GM12878 (cell line): Measurements from ENCODE around the gene CGAS. TPM values are rescaled to one million over a fixed set of nuclear protein-coding genes. Genes with fewer than 3 reads are reported as not detected.
A peak's percentile ranks its signal among the peaks of the same experiment; 100 is the strongest.

Source experiments
- BHLHE40 ChIP-seq, 2 experiments: fragments of 450-650 bp in 1 of 2; IDR thresholded peaks; 2 replicates each; pipeline ENCODE4 v1.6.1; 2011 to 2017; ENCODE audit warnings: low read depth in 2 of 2, borderline replicate concordance in 1 of 2, improper control_type of control experiment in 1 of 2, low read length in 1 of 2, mild to moderate bottlenecking in 1 of 2
- CHD1 ChIP-seq: IDR thresholded peaks from 2 replicates; pipeline ENCODE4 v1.6.1; 2012; ENCODE audit warnings: low read depth, low read length, improper control_type of control experiment
- CHD2 ChIP-seq: IDR thresholded peaks from 2 replicates; pipeline ENCODE4 v1.6.1; 2011; ENCODE audit warnings: low read depth, low read length, improper control_type of control experiment, borderline replicate concordance
- EED ChIP-seq: sonication (generic); IDR thresholded peaks from 2 replicates; pipeline ENCODE4 v1.6.1; 2016; ENCODE audit warnings: antibody characterized with exemption, low read depth
- FOXM1 ChIP-seq: IDR thresholded peaks from 2 replicates; pipeline ENCODE4 v1.6.1; 2012; ENCODE audit warnings: low read depth, mild to moderate bottlenecking, inconsistent platforms, low read length, moderate library complexity
- HDAC2 ChIP-seq: fragments of 200-600 bp; sonication (generic); IDR thresholded peaks from 2 replicates; pipeline ENCODE4 v1.6.1; 2017
- IKZF1 ChIP-seq: fragments of 450-650 bp; conservative IDR thresholded peaks from 2 replicates; pipeline ENCODE4 v1.6.1; 2017; ENCODE audit warnings: antibody characterized with exemption, mild to moderate bottlenecking
- IRF4 ChIP-seq: IDR thresholded peaks from 2 replicates; pipeline ENCODE4 v1.6.1; 2011; ENCODE audit warnings: low read depth, low read length
- KLF5 ChIP-seq: fragments of 450-650 bp; IDR thresholded peaks from 2 replicates; pipeline ENCODE4 v1.6.1; 2014; ENCODE audit warnings: mild to moderate bottlenecking; ENCODE audit not compliant: partially characterized antibody
- LARP7 ChIP-seq: fragments of 450-650 bp; IDR thresholded peaks from 2 replicates; pipeline ENCODE4 v1.6.1; 2017; ENCODE audit warnings: mild to moderate bottlenecking
- NBN ChIP-seq: fragments of 450-650 bp; IDR thresholded peaks from 2 replicates; pipeline ENCODE4 v1.6.1; 2016
- NFYB ChIP-seq: IDR thresholded peaks from 2 replicates; pipeline ENCODE4 v1.6.1; 2011; ENCODE audit warnings: low read depth, mild to moderate bottlenecking, low read length, improper control_type of control experiment, moderate library complexity; ENCODE audit not compliant: insufficient read depth
- NR2C1 ChIP-seq: fragments of 450-650 bp; IDR thresholded peaks from 2 replicates; pipeline ENCODE4 v1.6.1; 2017; ENCODE audit warnings: antibody characterized with exemption, mild to moderate bottlenecking, moderate library complexity
- PAX8 ChIP-seq: fragments of 450-650 bp; IDR thresholded peaks from 2 replicates; pipeline ENCODE4 v1.6.1; 2017; ENCODE audit warnings: mild to moderate bottlenecking, moderate library complexity
- RUNX3 ChIP-seq: IDR thresholded peaks from 2 replicates; pipeline ENCODE4 v1.6.1; 2012; ENCODE audit warnings: low read length, inconsistent platforms
- SIX5 ChIP-seq: IDR thresholded peaks from 2 replicates; pipeline ENCODE4 v1.6.1; 2011; ENCODE audit warnings: mild to moderate bottlenecking, low read depth, low read length, moderate library complexity; ENCODE audit not compliant: severe bottlenecking
- SP1 ChIP-seq: IDR thresholded peaks from one replicate; pipeline ENCODE4 v1.6.1; 2011; ENCODE audit warnings: low read depth, low read length
- SPI1 ChIP-seq: IDR thresholded peaks from 2 replicates; pipeline ENCODE4 v1.6.1; 2011; ENCODE audit warnings: low read depth, mild to moderate bottlenecking, low read length, moderate library complexity, borderline replicate concordance; ENCODE audit not compliant: insufficient read depth
- SREBF2 ChIP-seq: IDR thresholded peaks from 2 replicates; pipeline ENCODE4 v1.6.1; 2012; ENCODE audit warnings: mild to moderate bottlenecking, low read length
- SUPT20H ChIP-seq: IDR thresholded peaks from 2 replicates; pipeline ENCODE4 v1.6.1; 2011; ENCODE audit warnings: low read depth, mild to moderate bottlenecking, low read length, moderate library complexity, borderline replicate concordance; ENCODE audit not compliant: control insufficient read depth
- TAF1 ChIP-seq: IDR thresholded peaks from 2 replicates; pipeline ENCODE4 v1.6.1; 2011; ENCODE audit warnings: mild to moderate bottlenecking, low read depth, low read length, borderline replicate concordance
- YBX1 ChIP-seq: fragments of 450-650 bp; IDR thresholded peaks from 2 replicates; pipeline ENCODE4 v1.6.1; 2016; ENCODE audit warnings: antibody characterized with exemption
- YY1 ChIP-seq: IDR thresholded peaks from 2 replicates; pipeline ENCODE4 v1.6.1; 2011; ENCODE audit warnings: low read depth, mild to moderate bottlenecking, low read length
- ZNF207 ChIP-seq: fragments of 450-650 bp; IDR thresholded peaks from 2 replicates; pipeline ENCODE4 v1.6.1; 2014; ENCODE audit warnings: antibody characterized with exemption, mild to moderate bottlenecking, borderline replicate concordance
- ZNF24 ChIP-seq: fragments of 450-650 bp; IDR thresholded peaks from 2 replicates; pipeline ENCODE4 v1.6.1; 2017; ENCODE audit warnings: antibody characterized with exemption, mild to moderate bottlenecking
- ZSCAN29 ChIP-seq: fragments of 450-650 bp; IDR thresholded peaks from 2 replicates; pipeline ENCODE4 v1.6.1; 2017; ENCODE audit warnings: mild to moderate bottlenecking, moderate library complexity
- polyA plus RNA-seq, 11 experiments: library from polyadenylated mRNA; depleted of rRNA in 4 of 11; unstranded in 6 of 11; stranded (reverse) in 5 of 11; fragments of >200 nt; fragmentation: Nextera tagmentation in 4 of 11; fragmentation: Illumina TruSeq in 1 of 11; extraction: Ambion mirVana in 4 of 11; extraction: Trizol in 1 of 11; gene quantifications; 1 replicate in 1 of 11; 2 replicates in 10 of 11; pipeline versions ENCODE4 v1.2.1 to v1.2.3, GENCODE V29; 2011 to 2016; ENCODE audit warnings: inconsistent platforms in 2 of 11, missing spikeins in 2 of 11, low read depth in 1 of 11
- total RNA-seq, 4 experiments: library from RNA; depleted of rRNA in 3 of 4; stranded (reverse); fragments of >200 nt in 3 of 4; fragmentation: Illumina TruSeq in 1 of 4; extraction: Trizol in 1 of 4; gene quantifications; 2 replicates each; pipeline versions ENCODE4 v1.2.1 to v1.2.3, GENCODE V29; 2013 to 2021
- TF ChIP-seq, protein P1 (sequence below): IDR thresholded peaks from 2 replicates; pipeline ENCODE4 v1.6.1; 2012; ENCODE audit warnings: low read depth, low read length, improper control_type of control experiment
- TF ChIP-seq, protein P2 (sequence below): fragments of 450-650 bp; conservative IDR thresholded peaks from 2 replicates; pipeline ENCODE4 v1.6.1; 2017; ENCODE audit warnings: mild to moderate bottlenecking, moderate library complexity
- TF ChIP-seq, protein P3 (sequence below): fragments of 450-650 bp; IDR thresholded peaks from 2 replicates; pipeline ENCODE4 v1.6.1; 2017; ENCODE audit warnings: low read depth, mild to moderate bottlenecking, moderate library complexity

CGAS gene
- total and polyA plus RNA-seq, 10 of the 15 experiments (the other 5 are each of a cell fraction or from before 2014, with no cell fraction given) = 4.7 to 30.2 (median 22.1) TPM

DNA sequence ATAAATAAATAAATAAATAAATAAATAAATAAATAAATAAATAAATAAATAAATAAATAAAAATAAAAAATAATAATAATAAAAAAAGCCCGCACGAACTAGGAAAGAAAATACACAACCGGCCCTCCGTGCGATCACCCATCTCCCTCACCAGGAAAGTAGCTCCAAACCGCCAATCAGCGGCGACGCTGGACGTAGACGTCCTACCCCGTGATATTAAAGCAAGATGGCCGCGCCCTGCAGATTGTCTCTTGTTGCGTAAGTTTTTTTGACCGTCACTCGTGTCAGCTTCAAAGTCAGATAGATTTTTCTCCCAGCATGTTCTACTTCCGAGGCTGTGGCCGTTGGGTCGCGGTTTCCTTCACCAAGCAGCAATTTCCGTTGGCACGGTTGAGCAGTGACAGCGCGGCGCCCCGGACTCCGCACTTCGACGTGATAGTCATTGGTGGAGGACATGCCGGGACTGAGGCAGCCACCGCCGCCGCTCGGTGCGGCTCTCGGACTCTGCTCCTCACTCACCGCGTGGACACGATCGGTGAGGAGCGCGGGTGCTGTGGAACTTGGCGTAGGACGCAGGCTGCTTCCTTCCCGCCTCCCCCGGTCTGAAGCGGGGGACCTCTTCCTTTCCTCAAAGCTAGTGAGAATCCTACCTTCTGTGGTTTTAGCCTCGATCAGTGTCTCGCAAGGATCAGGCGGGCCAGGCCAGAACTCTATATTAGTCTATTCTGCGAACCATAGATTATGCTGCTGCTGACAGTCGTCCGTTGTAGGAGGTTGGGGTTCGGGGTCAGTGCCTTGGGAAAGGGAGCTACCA is 9.6 kb upstream of the CGAS start, which contains the start of gene MTO1 (continued):
- TF ChIP-seq SPI1 (no peak), IKZF1 (peak; percentile 74), KLF5 (no peak), EED (peak; percentile 51; the same call in 1 of the 2 replicates), NR2C1 (peak; percentile 14; the same call in 1 of the 2 replicates), SUPT20H (no peak), RUNX3 (peak; percentile 69), NBN (peak; percentile 65; the same call in 1 of the 2 replicates), SREBF2 (no peak), CHD1 (peak; percentile 76; the same call in 1 of the 2 replicates), ZNF24 (no peak), TAF1 (peak; percentile 91), CHD2 (no peak), PAX8 (peak; percentile 64; the same call in 1 of the 2 replicates), ZNF207 (peak; percentile 38; the same call in 1 of the 2 replicates), BHLHE40 (IDR thresholded peaks at IDR 0.05; ENCODE audit: borderline replicate concordance in 1 of 2, low read depth in 2 of 2, low read length in 1 of 2) (peak in 1 of 2 experiments; percentile 4; a peak in 1 of 4 replicates), YBX1 (no peak), LARP7 (peak; percentile 72; the same call in 1 of the 2 replicates), ZSCAN29 (no peak), IRF4 (0 out of 2 replicates have a peak, but pooled peaks have one; percentile 13), SIX5 (no peak), HDAC2 (0 out of 2 replicates have a peak, but pooled peaks have one; percentile 52), FOXM1 (0 out of 2 replicates have a peak, but pooled peaks have one; percentile 9), NFYB (peak; percentile 82), SP1 (peak; percentile 66), YY1 (peak; percentile 99)
- TF ChIP-seq, protein P1, sequence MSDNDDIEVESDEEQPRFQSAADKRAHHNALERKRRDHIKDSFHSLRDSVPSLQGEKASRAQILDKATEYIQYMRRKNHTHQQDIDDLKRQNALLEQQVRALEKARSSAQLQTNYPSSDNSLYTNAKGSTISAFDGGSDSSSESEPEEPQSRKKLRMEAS = peak; percentile 30; the same call in 1 of the 2 replicates
- TF ChIP-seq, protein P2, sequence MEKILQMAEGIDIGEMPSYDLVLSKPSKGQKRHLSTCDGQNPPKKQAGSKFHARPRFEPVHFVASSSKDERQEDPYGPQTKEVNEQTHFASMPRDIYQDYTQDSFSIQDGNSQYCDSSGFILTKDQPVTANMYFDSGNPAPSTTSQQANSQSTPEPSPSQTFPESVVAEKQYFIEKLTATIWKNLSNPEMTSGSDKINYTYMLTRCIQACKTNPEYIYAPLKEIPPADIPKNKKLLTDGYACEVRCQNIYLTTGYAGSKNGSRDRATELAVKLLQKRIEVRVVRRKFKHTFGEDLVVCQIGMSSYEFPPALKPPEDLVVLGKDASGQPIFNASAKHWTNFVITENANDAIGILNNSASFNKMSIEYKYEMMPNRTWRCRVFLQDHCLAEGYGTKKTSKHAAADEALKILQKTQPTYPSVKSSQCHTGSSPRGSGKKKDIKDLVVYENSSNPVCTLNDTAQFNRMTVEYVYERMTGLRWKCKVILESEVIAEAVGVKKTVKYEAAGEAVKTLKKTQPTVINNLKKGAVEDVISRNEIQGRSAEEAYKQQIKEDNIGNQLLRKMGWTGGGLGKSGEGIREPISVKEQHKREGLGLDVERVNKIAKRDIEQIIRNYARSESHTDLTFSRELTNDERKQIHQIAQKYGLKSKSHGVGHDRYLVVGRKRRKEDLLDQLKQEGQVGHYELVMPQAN = peak; percentile 83
- TF ChIP-seq, protein P3, sequence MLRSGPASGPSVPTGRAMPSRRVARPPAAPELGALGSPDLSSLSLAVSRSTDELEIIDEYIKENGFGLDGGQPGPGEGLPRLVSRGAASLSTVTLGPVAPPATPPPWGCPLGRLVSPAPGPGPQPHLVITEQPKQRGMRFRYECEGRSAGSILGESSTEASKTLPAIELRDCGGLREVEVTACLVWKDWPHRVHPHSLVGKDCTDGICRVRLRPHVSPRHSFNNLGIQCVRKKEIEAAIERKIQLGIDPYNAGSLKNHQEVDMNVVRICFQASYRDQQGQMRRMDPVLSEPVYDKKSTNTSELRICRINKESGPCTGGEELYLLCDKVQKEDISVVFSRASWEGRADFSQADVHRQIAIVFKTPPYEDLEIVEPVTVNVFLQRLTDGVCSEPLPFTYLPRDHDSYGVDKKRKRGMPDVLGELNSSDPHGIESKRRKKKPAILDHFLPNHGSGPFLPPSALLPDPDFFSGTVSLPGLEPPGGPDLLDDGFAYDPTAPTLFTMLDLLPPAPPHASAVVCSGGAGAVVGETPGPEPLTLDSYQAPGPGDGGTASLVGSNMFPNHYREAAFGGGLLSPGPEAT = peak; percentile 97
